C4-2B (cell line): ENCODE measurements around the gene OR5H1.

Experiments used
- H3K27ac ChIP-seq: fragments of 450-650 bp; 2 replicates; pipeline ENCODE4 v1.5.1; 2017
- ZFX ChIP-seq: fragments of 450-650 bp; IDR thresholded peaks from 2 replicates; pipeline ENCODE4 v1.6.1; 2017
- TF ChIP-seq, protein P1 (sequence below): fragments of 450-650 bp; conservative IDR thresholded peaks from 2 replicates; pipeline ENCODE4 v1.5.1; 2017; ENCODE audit warnings: mild to moderate bottlenecking

Gene OR5H1

DNA sequence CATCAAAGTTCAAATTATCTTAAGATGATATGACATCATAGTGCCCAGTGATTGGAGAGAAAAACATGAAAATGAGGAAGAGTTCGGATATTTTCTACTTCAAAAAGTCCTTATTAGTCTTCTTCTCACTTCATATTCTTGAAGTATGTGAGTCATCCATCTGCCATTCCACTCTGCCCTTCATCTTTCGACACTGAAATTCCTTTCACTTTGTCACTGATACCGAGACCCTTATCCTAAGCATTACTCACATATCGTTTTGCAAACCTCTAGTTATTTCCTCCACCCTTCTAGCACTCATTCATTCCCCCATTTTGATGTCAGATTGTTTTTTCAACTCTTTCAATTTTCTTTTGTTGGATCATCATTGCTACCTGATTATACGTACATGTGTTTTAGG, 20.7 kb downstream of the OR5H1 start:
- H3K27ac ChIP-seq = no peak overlapping the region
- TF ChIP-seq, protein P1, sequence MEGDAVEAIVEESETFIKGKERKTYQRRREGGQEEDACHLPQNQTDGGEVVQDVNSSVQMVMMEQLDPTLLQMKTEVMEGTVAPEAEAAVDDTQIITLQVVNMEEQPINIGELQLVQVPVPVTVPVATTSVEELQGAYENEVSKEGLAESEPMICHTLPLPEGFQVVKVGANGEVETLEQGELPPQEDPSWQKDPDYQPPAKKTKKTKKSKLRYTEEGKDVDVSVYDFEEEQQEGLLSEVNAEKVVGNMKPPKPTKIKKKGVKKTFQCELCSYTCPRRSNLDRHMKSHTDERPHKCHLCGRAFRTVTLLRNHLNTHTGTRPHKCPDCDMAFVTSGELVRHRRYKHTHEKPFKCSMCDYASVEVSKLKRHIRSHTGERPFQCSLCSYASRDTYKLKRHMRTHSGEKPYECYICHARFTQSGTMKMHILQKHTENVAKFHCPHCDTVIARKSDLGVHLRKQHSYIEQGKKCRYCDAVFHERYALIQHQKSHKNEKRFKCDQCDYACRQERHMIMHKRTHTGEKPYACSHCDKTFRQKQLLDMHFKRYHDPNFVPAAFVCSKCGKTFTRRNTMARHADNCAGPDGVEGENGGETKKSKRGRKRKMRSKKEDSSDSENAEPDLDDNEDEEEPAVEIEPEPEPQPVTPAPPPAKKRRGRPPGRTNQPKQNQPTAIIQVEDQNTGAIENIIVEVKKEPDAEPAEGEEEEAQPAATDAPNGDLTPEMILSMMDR = no peak
- no peak for TF ChIP-seq ZFX

DNA sequence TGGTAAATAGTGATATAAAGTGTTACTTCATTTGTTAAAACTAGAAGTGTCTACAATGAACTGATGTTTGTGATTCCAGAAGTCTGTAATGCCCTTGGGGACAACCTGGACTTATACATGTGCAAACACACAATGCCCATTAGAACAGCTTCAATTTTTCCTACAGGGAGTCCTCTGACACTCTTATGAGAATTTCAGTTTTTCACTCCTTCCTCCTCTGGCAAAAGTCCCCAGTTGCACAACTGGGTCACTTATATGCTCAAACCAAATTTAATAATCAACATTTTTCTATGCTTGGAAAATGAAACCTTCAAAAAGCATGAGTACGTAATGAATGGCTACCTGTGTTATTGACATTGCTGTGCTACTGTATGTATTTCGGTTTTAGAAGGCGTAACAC, 35.9 kb downstream of the OR5H1 start, which contains the start of gene OR5H15:
TSS of gene OR5H15 (plus strand) at position 301 of the 400 bp plus-strand sequence. CDS start 2,004 bp downstream, outside the sequence.
- TF ChIP-seq, protein P1 = no peak
- no peak for TF ChIP-seq ZFX
- H3K27ac ChIP-seq = no peak within 1 kb of the TSS

DNA sequence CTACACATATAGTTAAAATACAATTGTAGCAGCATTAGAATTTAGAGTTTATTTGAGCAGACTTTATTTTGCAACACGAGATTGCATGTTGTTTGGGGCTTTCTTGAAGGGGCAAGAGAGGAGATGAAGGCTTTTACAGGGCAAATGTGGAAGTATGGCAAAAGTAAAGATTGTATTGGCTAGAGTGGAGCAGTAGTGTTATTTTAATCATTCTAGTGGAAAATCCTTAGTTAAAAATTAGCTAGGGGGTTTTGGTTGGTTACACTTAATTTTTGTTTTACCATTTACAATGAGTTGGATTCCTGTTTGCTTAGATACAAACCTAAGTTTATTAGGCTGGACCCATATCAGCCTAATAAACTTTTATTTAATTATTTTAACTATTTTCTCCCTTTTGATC, 40.5 kb downstream of the OR5H1 start:
- H3K27ac ChIP-seq = no peak overlapping the region
- TF ChIP-seq ZFX = no peak
- TF ChIP-seq, protein P1 = no peak

DNA sequence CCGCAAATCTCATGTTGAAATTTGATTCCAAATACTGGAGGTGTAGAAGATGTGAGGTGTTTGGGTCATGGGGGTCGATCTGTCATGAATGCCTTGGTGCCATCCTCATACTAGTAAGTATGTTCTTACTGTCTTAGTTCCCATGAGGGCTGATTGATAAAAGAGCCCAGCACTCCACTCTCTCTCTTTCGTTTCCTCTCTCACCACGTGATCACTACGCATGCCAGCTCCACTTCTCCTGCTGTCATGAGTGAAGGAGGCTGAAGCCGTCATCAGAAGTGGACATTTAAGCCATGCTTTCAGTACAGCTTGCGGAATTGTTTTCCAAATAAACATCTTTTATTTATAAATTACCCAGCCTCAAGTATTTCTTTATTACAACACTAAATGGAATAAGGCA, 42.1 kb downstream of the OR5H1 start:
- no peak overlapping the region for H3K27ac ChIP-seq
- TF ChIP-seq, protein P1 = no peak
- no peak for TF ChIP-seq ZFX

DNA sequence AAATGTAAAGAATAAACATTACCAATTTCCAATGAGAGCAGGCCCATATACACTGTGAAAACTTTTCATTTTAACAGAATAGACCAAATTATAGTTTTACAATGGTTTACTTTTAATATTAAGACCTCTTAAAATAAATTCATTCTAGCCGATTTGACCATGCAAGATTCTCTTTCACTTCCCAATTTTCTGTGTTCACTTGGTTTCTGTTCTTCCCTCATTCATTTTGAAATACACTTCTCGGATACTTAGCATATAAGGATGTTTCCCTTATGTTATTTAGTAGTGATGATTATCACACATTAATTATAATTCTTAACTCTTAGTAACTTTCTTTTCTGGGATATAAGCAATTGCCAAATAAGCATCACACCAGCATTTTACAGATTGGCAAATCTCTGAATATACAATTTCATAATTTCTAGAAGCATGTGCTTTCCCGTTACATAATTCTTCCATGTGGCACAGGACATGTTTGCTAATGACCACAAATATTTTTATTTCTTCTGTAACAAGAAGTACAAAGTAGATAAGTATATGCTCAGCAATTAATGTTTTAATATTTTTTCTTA, 49.9 kb downstream of the OR5H1 start:
- no peak overlapping the region for H3K27ac ChIP-seq
- no peak for TF ChIP-seq ZFX
- TF ChIP-seq, protein P1 = no peak

DNA sequence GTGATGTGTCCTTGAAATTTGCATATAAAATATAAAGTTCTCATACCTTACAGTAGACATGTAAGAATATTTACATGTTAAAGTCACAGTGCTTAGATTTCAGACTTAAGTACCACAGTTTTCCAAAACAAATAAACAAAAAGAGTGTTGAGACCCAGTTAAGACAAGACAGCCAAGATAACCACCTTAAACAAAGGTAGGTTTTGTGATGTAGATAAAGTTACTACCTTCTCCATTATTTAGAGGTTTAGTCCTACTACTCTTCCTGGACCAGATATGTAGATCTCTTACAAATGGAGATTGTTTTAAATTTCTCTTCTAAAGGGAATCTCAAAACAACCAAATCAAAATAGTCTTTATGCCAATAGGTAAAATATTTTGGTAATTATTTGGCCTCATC, 51.7 kb downstream of the OR5H1 start:
- no peak for TF ChIP-seq ZFX
- H3K27ac ChIP-seq = no peak overlapping the region

DNA sequence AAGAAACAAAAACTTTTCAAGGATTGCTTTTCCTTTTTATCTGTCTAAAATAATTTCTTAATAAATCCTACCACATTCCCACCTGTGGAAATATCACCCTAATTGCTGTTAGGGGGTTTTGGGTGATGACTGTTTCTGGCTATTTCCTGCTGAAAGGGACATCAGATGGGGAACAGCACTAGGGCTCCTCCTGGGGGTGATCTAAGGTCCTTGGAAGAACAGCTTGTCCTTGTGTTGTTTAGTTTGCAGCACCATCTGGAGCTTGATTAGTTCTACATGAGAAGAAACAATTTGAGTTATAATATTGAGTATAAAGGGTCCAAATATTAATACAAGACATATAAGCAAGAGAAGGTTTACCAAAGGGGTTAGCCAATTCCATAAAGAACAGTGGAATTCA, 54.7 kb downstream of the OR5H1 start:
- H3K27ac ChIP-seq = no peak overlapping the region
- TF ChIP-seq ZFX = no peak
- TF ChIP-seq, protein P1 = peak; percentile 49
